Measurements from ENCODE around the gene GPATCH8. TPM values are rescaled to one million over a fixed set of nuclear protein-coding genes. Genes with fewer than 3 reads are reported as not detected.

The GPATCH8 gene
- total RNA-seq, 2 experiments from 2014 or later, result 56.8 to 57.6 TPM

DNA sequence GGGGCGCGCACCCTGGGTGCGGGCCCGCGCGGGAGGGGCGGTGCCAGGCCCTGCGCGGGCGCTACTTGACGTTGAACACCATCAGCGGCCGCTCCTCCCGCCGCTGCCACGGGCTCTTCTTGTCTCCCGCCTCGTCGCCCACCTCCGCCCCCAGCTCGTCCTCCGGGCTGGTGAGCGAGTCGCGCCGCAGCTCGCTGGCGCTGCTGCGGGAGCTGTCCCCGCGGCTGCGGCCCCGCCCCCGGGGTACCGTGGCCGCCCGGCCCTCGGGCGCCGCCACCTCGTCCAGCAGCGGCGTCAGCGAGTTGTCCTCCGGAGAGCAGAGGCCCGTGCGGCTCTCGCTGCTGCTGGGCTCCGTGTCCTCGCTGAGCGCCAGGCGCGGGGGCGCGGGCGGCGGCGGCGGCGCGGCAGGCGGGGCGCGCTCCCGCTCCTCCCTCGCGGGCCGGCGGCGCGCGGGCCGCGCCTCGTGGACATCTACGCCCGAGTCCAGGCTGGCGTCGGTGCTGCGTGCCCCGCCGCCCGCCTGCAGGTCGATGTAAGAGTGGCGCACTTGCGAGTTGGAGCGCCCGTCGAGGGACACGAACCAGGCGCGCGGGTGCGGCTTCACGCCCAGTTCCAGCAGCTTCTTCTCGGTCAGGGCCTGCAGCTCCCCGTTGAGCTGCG lies 149.4 kb downstream of the GPATCH8 start:
- Mint-ChIP-seq H3K9me3 (no peaks in the 10 kb centered on the region), H3K27me3 (peaks cover 8% of the 10 kb centered on the region), H3K4me3 (peak overlapping the region; percentile 61), H3K36me3 (peaks cover 3% of the 10 kb centered on the region), H3K27ac (no peak overlapping the region), H3K4me1 (peaks cover 2% of the 10 kb centered on the region)
- POLR2A ChIA-PET, result interaction anchor here (0.6 to 1.3 kb wide), 5 partner anchors 9 to 168 kb away, joined by 3 to 4 read pairs (median 3); no protein-coding TSS in a partner anchor
- no peak for ATAC-seq (ENCODE audit: low read depth)
- peak; percentile 55 for DNase-seq

- peaks cover 9% of the 10 kb centered on the region for H3K4me1 Mint-ChIP-seq
- no peaks in the 10 kb centered on the region for H3K9me3 Mint-ChIP-seq
- peaks cover 3% of the 10 kb centered on the region for H3K36me3 Mint-ChIP-seq
- DNase-seq, result no peak
- peak overlapping the region; percentile 58 for H3K4me3 Mint-ChIP-seq
- H3K27me3 Mint-ChIP-seq, result peaks cover 8% of the 10 kb centered on the region
- ATAC-seq (ENCODE audit: low read depth), result no peak
- H3K27ac Mint-ChIP-seq, result peak overlapping the region; percentile 48
- POLR2A ChIA-PET, result interaction anchor here (0.6 to 1.2 kb wide), 3 partner anchors 131 to 178 kb away, joined by 3 read pairs; no protein-coding TSS in a partner anchor
These were observed 150.2 kb downstream of the GPATCH8 start for GRCh38 chr17:44352828-44353671.

DNA sequence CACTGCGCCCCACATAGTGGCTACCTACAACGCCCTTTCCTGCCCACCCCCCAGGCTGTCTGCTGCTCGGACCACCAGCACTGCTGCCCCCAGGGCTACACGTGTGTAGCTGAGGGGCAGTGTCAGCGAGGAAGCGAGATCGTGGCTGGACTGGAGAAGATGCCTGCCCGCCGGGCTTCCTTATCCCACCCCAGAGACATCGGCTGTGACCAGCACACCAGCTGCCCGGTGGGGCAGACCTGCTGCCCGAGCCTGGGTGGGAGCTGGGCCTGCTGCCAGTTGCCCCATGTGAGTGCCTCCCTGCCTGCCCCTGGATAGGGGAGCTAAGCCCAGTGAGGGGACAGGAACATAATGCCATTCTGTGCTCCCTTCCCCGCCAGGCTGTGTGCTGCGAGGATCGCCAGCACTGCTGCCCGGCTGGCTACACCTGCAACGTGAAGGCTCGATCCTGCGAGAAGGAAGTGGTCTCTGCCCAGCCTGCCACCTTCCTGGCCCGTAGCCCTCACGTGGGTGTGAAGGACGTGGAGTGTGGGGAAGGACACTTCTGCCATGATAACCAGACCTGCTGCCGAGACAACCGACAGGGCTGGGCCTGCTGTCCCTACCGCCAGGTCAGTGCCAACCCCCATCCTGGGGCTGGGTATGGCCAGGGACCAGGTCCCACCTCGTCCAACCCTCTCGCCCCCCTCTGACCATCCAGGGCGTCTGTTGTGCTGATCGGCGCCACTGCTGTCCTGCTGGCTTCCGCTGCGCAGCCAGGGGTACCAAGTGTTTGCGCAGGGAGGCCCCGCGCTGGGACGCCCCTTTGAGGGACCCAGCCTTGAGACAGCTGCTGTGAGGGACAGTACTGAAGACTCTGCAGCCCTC lies 151.0 kb downstream of the GPATCH8 start:
- Mint-ChIP-seq H3K4me3 (no peak overlapping the region), H3K27ac (no peak overlapping the region), H3K36me3 (peaks cover 3% of the 10 kb centered on the region), H3K27me3 (peaks cover 8% of the 10 kb centered on the region), H3K9me3 (no peaks in the 10 kb centered on the region), H3K4me1 (peaks cover 12% of the 10 kb centered on the region)
- POLR2A ChIA-PET, result interaction anchor here (0.6 to 1.6 kb wide), 2 partner anchors 148 to 177 kb away, joined by 3 read pairs; no protein-coding TSS in a partner anchor
- ATAC-seq (ENCODE audit: low read depth) (no peak), DNase-seq (no peak)

- Mint-ChIP-seq H3K27me3 (peaks cover 8% of the 10 kb centered on the region), H3K4me1 (peaks cover 12% of the 10 kb centered on the region), H3K4me3 (no peak overlapping the region), H3K27ac (no peak overlapping the region), H3K9me3 (no peaks in the 10 kb centered on the region), H3K36me3 (peaks cover 3% of the 10 kb centered on the region)
- POLR2A ChIA-PET, result interaction anchor here (0.9 to 2.0 kb wide), 3 partner anchors 11 to 147 kb away, joined by 3 to 6 read pairs (median 4); no protein-coding TSS in a partner anchor
- DNase-seq (no peak), ATAC-seq (ENCODE audit: low read depth) (no peak)
These were observed 151.7 kb downstream of the GPATCH8 start for GRCh38 chr17:44351464-44351863.

GRCh38 chr17:44350733-44351226 lies 152.4 kb downstream of the GPATCH8 start:
- Mint-ChIP-seq H3K4me3 (no peak overlapping the region), H3K4me1 (peaks cover 17% of the 10 kb centered on the region), H3K27ac (no peak overlapping the region), H3K9me3 (no peaks in the 10 kb centered on the region), H3K36me3 (peaks cover 3% of the 10 kb centered on the region), H3K27me3 (peaks cover 8% of the 10 kb centered on the region)
- DNase-seq (peak; percentile 82), ATAC-seq (ENCODE audit: low read depth) (peak; percentile 79)
- POLR2A ChIA-PET, result interaction anchor here (0.9 to 2.0 kb wide), 4 partner anchors 12 to 147 kb away, joined by 3 to 6 read pairs (median 4); no protein-coding TSS in a partner anchor

GRCh38 chr17:44349553-44350070 lies 153.6 kb downstream of the GPATCH8 start:
- Mint-ChIP-seq H3K36me3 (peaks cover 3% of the 10 kb centered on the region), H3K4me1 (peaks cover 24% of the 10 kb centered on the region), H3K27ac (no peak overlapping the region), H3K9me3 (no peaks in the 10 kb centered on the region), H3K27me3 (peaks cover 2% of the 10 kb centered on the region), H3K4me3 (no peak overlapping the region)
- no peak for ATAC-seq (ENCODE audit: low read depth)
- POLR2A ChIA-PET, result interaction anchor here (1.6 to 2.0 kb wide), 2 partner anchors 131 to 140 kb away, joined by 4 read pairs; no protein-coding TSS in a partner anchor
- no peak for DNase-seq

DNA sequence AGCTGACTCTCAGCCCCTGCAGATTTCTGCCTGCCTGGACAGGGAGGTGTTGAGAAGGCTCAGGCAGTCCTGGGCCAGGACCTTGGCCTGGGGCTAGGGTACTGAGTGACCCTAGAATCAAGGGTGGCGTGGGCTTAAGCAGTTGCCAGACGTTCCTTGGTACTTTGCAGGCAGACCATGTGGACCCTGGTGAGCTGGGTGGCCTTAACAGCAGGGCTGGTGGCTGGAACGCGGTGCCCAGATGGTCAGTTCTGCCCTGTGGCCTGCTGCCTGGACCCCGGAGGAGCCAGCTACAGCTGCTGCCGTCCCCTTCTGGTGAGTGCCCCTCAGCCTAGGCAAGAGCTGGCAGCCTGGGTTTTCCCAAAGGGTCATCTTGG lies 154.2 kb downstream of the GPATCH8 start:
- DNase-seq (no peak), ATAC-seq (ENCODE audit: low read depth) (no peak)
- Mint-ChIP-seq H3K9me3 (no peaks in the 10 kb centered on the region), H3K27me3 (peaks cover 2% of the 10 kb centered on the region), H3K4me3 (no peak overlapping the region), H3K36me3 (peaks cover 3% of the 10 kb centered on the region), H3K4me1 (peaks cover 24% of the 10 kb centered on the region), H3K27ac (no peak overlapping the region)
- POLR2A ChIA-PET, result no interaction called here

- Mint-ChIP-seq H3K9me3 (no peaks in the 10 kb centered on the region), H3K4me3 (no peak overlapping the region), H3K4me1 (peaks cover 24% of the 10 kb centered on the region), H3K36me3 (peaks cover 3% of the 10 kb centered on the region), H3K27ac (peak overlapping the region; percentile 37), H3K27me3 (peaks cover 5% of the 10 kb centered on the region)
- no peak for DNase-seq
- ATAC-seq (ENCODE audit: low read depth), result no peak
- POLR2A ChIA-PET, result interaction anchor here (0.5 kb wide), 1 partner anchor 175 kb away, joined by 5 read pairs; no protein-coding TSS in a partner anchor
These were observed 154.8 kb downstream of the GPATCH8 start for GRCh38 chr17:44348234-44348987.

Other genes with a start within 250 kb of the GPATCH8 start
- not detected for gene SLC4A1, start 235.3 kb downstream of the GPATCH8 start, total RNA-seq
- gene RUNDC3A, start 194.8 kb downstream of the GPATCH8 start, total RNA-seq, result under 1 TPM in 1 of 2 experiments, not detected in 1; 0.50 TPM
- gene SLC25A39, start 178.6 kb downstream of the GPATCH8 start, total RNA-seq, result 100 to 1,000 TPM; 104 to 117 TPM
- 10 to 100 TPM; 53.5 to 58.8 TPM for gene GRN, start 158.1 kb downstream of the GPATCH8 start, total RNA-seq
- under 1 TPM; 0.37 to 0.69 TPM for gene FAM171A2, start 139.6 kb downstream of the GPATCH8 start, total RNA-seq
- gene ITGA2B, start 113.8 kb downstream of the GPATCH8 start, total RNA-seq, result under 1 TPM; 0.34 to 0.83 TPM
- under 1 TPM; 0.36 to 0.45 TPM for gene FZD2, start 54.1 kb upstream of the GPATCH8 start, total RNA-seq
- gene MEIOC, start 153.1 kb upstream of the GPATCH8 start, total RNA-seq, result not detected
- 10 to 100 TPM; 21.7 to 23.9 TPM for gene CCDC43, start 186.4 kb upstream of the GPATCH8 start, total RNA-seq
- gene DBF4B, start 205.3 kb upstream of the GPATCH8 start, total RNA-seq, result 10 to 100 TPM; 27.7 to 31.8 TPM